Endothelial cell of umbilical vein (primary cell): Measurements from ENCODE around the gene ANKS1B. TPM values are rescaled to one million over a fixed set of nuclear protein-coding genes. Genes with fewer than 3 reads are reported as not detected.

Experiments
- BruUV-seq: library from RNA; stranded (reverse); fragments of 400-500 nt; replicated peaks from 2 replicates; lab custom pipeline; 2021; lab: Mats Ljungman, UMichigan
- CTCF ChIA-PET: fragments of 300-600, 350-600 bp; sonication (Branson Sonifier 250); formaldehyde crosslinking; loops from one replicate; lab custom pipeline; 2021; ENCODE audit warnings: antibody characterized with exemption, inconsistent platforms; lab: Charles Lee
- POLR2A ChIA-PET: fragments of 300-600, 350-600 bp; sonication (Branson Sonifier 250); formaldehyde crosslinking; loops from one replicate; lab custom pipeline; 2021; ENCODE audit warnings: antibody characterized with exemption, inconsistent platforms; lab: Charles Lee
- DNase-seq: peaks from one replicate; pipeline ENCODE4 v3.0.0-alpha.2; 2011; ENCODE audit warnings: low read depth, low spot score
- FAIRE-seq: peaks from 2 replicates; lab custom pipeline; 2011; peaks lifted over from hg19 to GRCh38; lab: Jason Lieb, UNC
- H2AFZ ChIP-seq: 2 replicates; pipeline ENCODE4 v1.6.0; 2012; ENCODE audit warnings: low read depth, low read length, control low read depth, inconsistent platforms
- H3K27ac ChIP-seq: 2 replicates; pipeline ENCODE4 v1.5.1; 2011; ENCODE audit warnings: low read depth, mild to moderate bottlenecking, control low read depth, low read length, moderate library complexity; ENCODE audit not compliant: insufficient read depth
- H3K27me3 ChIP-seq, 2 experiments: 2 replicates each; pipeline versions ENCODE4 v1.6.0 to v1.6.1; 2011; ENCODE audit warnings: low read length in 2 of 2, mixed read lengths in 1 of 2; ENCODE audit not compliant: control insufficient read depth in 2 of 2, insufficient read depth in 2 of 2
- H3K36me3 ChIP-seq, 2 experiments: 2 replicates in 1 of 2; 3 replicates in 1 of 2; pipeline ENCODE4 v1.5.1; 2011; ENCODE audit warnings: low read length in 2 of 2, mild to moderate bottlenecking in 1 of 2, moderate library complexity in 1 of 2; ENCODE audit not compliant: control insufficient read depth in 2 of 2, insufficient read depth in 2 of 2; ENCODE audit errors: extremely low read depth in 1 of 2
- H3K4me1 ChIP-seq: 3 replicates; pipeline ENCODE4 v1.5.1; 2011; ENCODE audit warnings: mild to moderate bottlenecking, low read length; ENCODE audit not compliant: control insufficient read depth, insufficient read depth; ENCODE audit errors: extremely low read depth
- H3K4me2 ChIP-seq: 2 replicates; pipeline ENCODE4 v1.6.1; 2011; ENCODE audit warnings: low read length, control low read depth, mixed read lengths; ENCODE audit not compliant: insufficient read depth
- H3K4me3 ChIP-seq, 3 experiments: fragments of 200-600 bp in 1 of 3; sonication (generic), shearing (Covaris generic) in 1 of 3; replicated peaks in 1 of 3; 2 replicates each; pipeline ENCODE4 v1.5.1; 2011 to 2016; ENCODE audit warnings: control low read depth in 3 of 3, low read length in 3 of 3, mild to moderate bottlenecking in 2 of 3, inconsistent platforms in 1 of 3, low read depth in 1 of 3, moderate library complexity in 1 of 3; ENCODE audit not compliant: insufficient read depth in 1 of 3
- H3K79me2 ChIP-seq: 2 replicates; pipeline ENCODE4 v1.6.0; 2012; ENCODE audit warnings: low read length, inconsistent platforms; ENCODE audit not compliant: control insufficient read depth, insufficient read depth
- H3K9ac ChIP-seq: replicated peaks from 2 replicates; pipeline ENCODE3; 2011; ENCODE audit warnings: low read length, control low read depth; ENCODE audit not compliant: insufficient read depth; ENCODE audit errors: extremely low read depth
- H3K9me1 ChIP-seq: replicated peaks from 3 replicates; pipeline ENCODE4 v1.6.0; 2011; ENCODE audit warnings: mild to moderate bottlenecking, low read length; ENCODE audit not compliant: control insufficient read depth, insufficient read depth; ENCODE audit errors: extremely low read depth
- H3K9me3 ChIP-seq: replicated peaks from 2 replicates; pipeline ENCODE4 v1.5.1; 2012; ENCODE audit warnings: low read length, inconsistent platforms; ENCODE audit not compliant: control insufficient read depth, insufficient read depth
- H4K20me1 ChIP-seq: replicated peaks from 2 replicates; pipeline ENCODE3; 2011; ENCODE audit warnings: mild to moderate bottlenecking, low read length; ENCODE audit not compliant: control insufficient read depth, insufficient read depth; ENCODE audit errors: extremely low read depth
- CTCF ChIP-seq, 2 donors: IDR thresholded peaks; 1 replicate in 1 of 2; 2 replicates in 1 of 2; pipeline ENCODE4 v1.5.1; 2011; ENCODE audit warnings: low read length in 2 of 2, mild to moderate bottlenecking in 2 of 2, moderate library complexity in 2 of 2, control low read depth in 1 of 2, inconsistent platforms in 1 of 2, low read depth in 1 of 2; ENCODE audit not compliant: insufficient read depth in 1 of 2; ENCODE audit errors: extremely low read depth in 1 of 2
- EZH2 ChIP-seq: IDR thresholded peaks from 2 replicates; pipeline ENCODE4 v1.6.1; 2012; ENCODE audit warnings: borderline replicate concordance, low read depth, mild to moderate bottlenecking, moderate library complexity, low read length, inconsistent platforms; ENCODE audit not compliant: severe bottlenecking
- FOS ChIP-seq: IDR thresholded peaks from 2 replicates; pipeline ENCODE4 v1.6.1; 2011; ENCODE audit warnings: mild to moderate bottlenecking, low read length, moderate library complexity, borderline replicate concordance; ENCODE audit not compliant: insufficient read depth
- GATA2 ChIP-seq: IDR thresholded peaks from 2 replicates; pipeline ENCODE4 v1.7.0; 2011; ENCODE audit warnings: low read depth, mild to moderate bottlenecking, moderate library complexity, mixed read lengths, low read length; ENCODE audit not compliant: insufficient read length, insufficient read depth
- JUN ChIP-seq: IDR thresholded peaks from 2 replicates; pipeline ENCODE4 v1.6.1; 2011; ENCODE audit warnings: borderline replicate concordance, low read depth; ENCODE audit not compliant: insufficient read length, insufficient read depth
- MAX ChIP-seq: IDR thresholded peaks from 2 replicates; pipeline ENCODE4 v1.6.1; 2011; ENCODE audit not compliant: insufficient read depth, insufficient read length
- MYC ChIP-seq: IDR thresholded peaks from one replicate; pipeline ENCODE4 v1.6.1; 2011; ENCODE audit warnings: mild to moderate bottlenecking, low read depth, low read length
- POLR2A ChIP-seq: IDR thresholded peaks from 2 replicates; pipeline ENCODE4 v1.6.1; 2012; ENCODE audit warnings: low read depth, mild to moderate bottlenecking, control low read depth, low read length
- POLR2AphosphoS5 ChIP-seq: IDR thresholded peaks from 2 replicates; pipeline ENCODE4 v1.6.1; 2012; ENCODE audit warnings: low read depth, mild to moderate bottlenecking, control low read depth, low read length, moderate library complexity; ENCODE audit not compliant: insufficient read depth
- dilution Hi-C: fragments of 300-500 bp; cut with MboI; formaldehyde crosslinking; loops from one replicate; pipeline ENCODE4 v1.15.0; 2019; ENCODE audit warnings: low sequenced_read_pairs; ENCODE audit not compliant: extremely low pct_ligation_motif_present
- intact Hi-C: fragments of 100-400 bp; cut with micrococcal nuclease; formaldehyde crosslinking; loops from one replicate; pipeline ENCODE4 v1.10.0; 2022
- polyA plus RNA-seq, 4 experiments: library from polyadenylated mRNA; depleted of rRNA in 3 of 4; stranded (reverse) in 3 of 4; unstranded in 1 of 4; fragments of >200 nt; gene quantifications; 2 replicates each; pipeline versions ENCODE4 v1.2.1 to v1.2.3, GENCODE V29; 2011 to 2012; ENCODE audit warnings: missing spikeins in 1 of 4
- total RNA-seq: library from RNA; stranded (reverse); gene quantifications from 2 replicates; pipeline ENCODE4 v1.2.3, GENCODE V29; 2021

ANKS1B gene
- total and polyA plus RNA-seq, 2 donors (not counting 3 experiments of a cell fraction or from before 2014, with no cell fraction given): 0.15 to 0.38 TPM

GRCh38 chr12:99386907-99387306 is 597.8 kb downstream of the ANKS1B start:
- H4K20me1 ChIP-seq: no peaks in the 10 kb centered on the region
- CTCF ChIA-PET: no interaction called here
- no peak overlapping the region for H3K4me2 ChIP-seq
- no peaks in the 10 kb centered on the region for H3K4me1 ChIP-seq
- POLR2A ChIA-PET: no interaction called here
- no peaks in the 10 kb centered on the region for H3K79me2 ChIP-seq
- no peak for TF ChIP-seq CTCF (IDR thresholded peaks at IDR 0.05; ENCODE audit: extremely low read depth in 1 of 2, insufficient read depth in 1 of 2, low read depth in 1 of 2, low read length in 2 of 2)
- no peak for TF ChIP-seq GATA2
- TF ChIP-seq MYC: no peak
- TF ChIP-seq JUN: no peak
- TF ChIP-seq POLR2AphosphoS5: no peak
- no peak for TF ChIP-seq FOS
- no peak for TF ChIP-seq POLR2A
- no peak for TF ChIP-seq MAX
- no peak for TF ChIP-seq EZH2
- peaks cover 2% of the 10 kb centered on the region for H3K9me3 ChIP-seq
- no peak overlapping the region for H2AFZ ChIP-seq
- intact Hi-C loops: no loop called here
- H3K27me3 ChIP-seq: no peaks in the 10 kb centered on the region
- H3K9ac ChIP-seq: no peak overlapping the region
- no peak overlapping the region for H3K4me3 ChIP-seq
- no TSS peak for BruUV-seq
- dilution Hi-C loops: no loop called here
- no peaks in the 10 kb centered on the region for H3K9me1 ChIP-seq
- FAIRE-seq (no peak), DNase-seq (no peak)
- no peaks in the 10 kb centered on the region for H3K36me3 ChIP-seq
- no peak overlapping the region for H3K27ac ChIP-seq
